Activated CD8-positive, alpha-beta T cell treated with anti-CD3 and anti-CD28 coated beads for 36 hours (primary cell): ENCODE measurements around the gene TTC29. TPM values are rescaled to one million over a fixed set of nuclear protein-coding genes. Genes with fewer than 3 reads are reported as not detected.

Experiments used
- ATAC-seq: fragments of 200-7000 bp; cut with Tn5 transposase; one replicate; pipeline ENCODE4 v1.10.0; 2021; ENCODE audit warnings: mild to moderate bottlenecking, moderate library complexity
- CTCF ChIA-PET: fragments of 350-600 bp; sonication (Branson Sonifier 250); formaldehyde crosslinking; loops from one replicate; lab custom pipeline; 2021; ENCODE audit warnings: antibody characterized with exemption; lab: Charles Lee
- POLR2A ChIA-PET: fragments of 350-600 bp; sonication (Branson Sonifier 250); formaldehyde crosslinking; loops from one replicate; lab custom pipeline; 2021; ENCODE audit warnings: antibody characterized with exemption; lab: Charles Lee
- DNase-seq: peaks from one replicate; pipeline ENCODE4 v3.0.0-alpha.2; 2020
- H3K27ac Mint-ChIP-seq: one replicate; pipeline ENCODE4 v1.8.0; 2021; ENCODE audit warnings: mild to moderate bottlenecking, mixed read lengths
- H3K27me3 Mint-ChIP-seq: one replicate; pipeline ENCODE4 v1.8.0; 2021; ENCODE audit warnings: mixed read lengths
- H3K36me3 Mint-ChIP-seq: one replicate; pipeline ENCODE4 v1.8.0; 2021; ENCODE audit warnings: low read depth, mixed read lengths
- H3K4me1 Mint-ChIP-seq: one replicate; pipeline ENCODE4 v1.8.0; 2021; ENCODE audit warnings: low read depth, mixed read lengths
- H3K4me3 Mint-ChIP-seq: one replicate; pipeline ENCODE4 v1.8.0; 2021; ENCODE audit warnings: mild to moderate bottlenecking, moderate library complexity, mixed read lengths
- H3K9me3 Mint-ChIP-seq: one replicate; pipeline ENCODE4 v1.8.0; 2021; ENCODE audit warnings: mixed read lengths
- CTCF ChIP-seq: fragments of 200-600 bp; IDR thresholded peaks from one replicate; pipeline ENCODE4 v1.8.0; 2022; ENCODE audit warnings: antibody characterized with exemption, mild to moderate bottlenecking
- intact Hi-C: fragments of 100-400 bp; cut with micrococcal nuclease; formaldehyde crosslinking; loops from one replicate; pipeline ENCODE4 v1.10.0; 2022
- total RNA-seq, 2 experiments: library from RNA; stranded (reverse); gene quantifications; one replicate each; pipeline ENCODE4 v1.2.3, GENCODE V29; 2021

Gene TTC29
- total RNA-seq, 2 experiments from 2014 or later: not detected

GRCh38 chr4:146795711-146796110 lies 150.0 kb downstream of the TTC29 start:
- DNase-seq (no peak), ATAC-seq (no peak)
- H3K27ac Mint-ChIP-seq: no peak overlapping the region
- intact Hi-C loops: no loop called here
- ChIA-PET POLR2A (no interaction called here), CTCF (no interaction called here)
- H3K4me3 Mint-ChIP-seq: no peak overlapping the region
- TF ChIP-seq CTCF: no peak
- H3K9me3 Mint-ChIP-seq: no peaks in the 10 kb centered on the region
- H3K4me1 Mint-ChIP-seq: no peaks in the 10 kb centered on the region
- peaks cover 3% of the 10 kb centered on the region for H3K27me3 Mint-ChIP-seq
- no peaks in the 10 kb centered on the region for H3K36me3 Mint-ChIP-seq

- peaks cover 2% of the 10 kb centered on the region for H3K27me3 Mint-ChIP-seq
Measured at GRCh38 chr4:146793727-146794126, 151.9 kb downstream of the TTC29 start.

GRCh38 chr4:146791439-146791838 lies 154.2 kb downstream of the TTC29 start:
- H3K27me3 Mint-ChIP-seq: peaks cover 2% of the 10 kb centered on the region
- no peaks in the 10 kb centered on the region for H3K4me1 Mint-ChIP-seq
- ATAC-seq (no peak), DNase-seq (no peak)
- CTCF ChIA-PET: no interaction called here
- intact Hi-C loops: no loop called here
- H3K9me3 Mint-ChIP-seq: no peaks in the 10 kb centered on the region
- TF ChIP-seq CTCF: no peak
- POLR2A ChIA-PET: no interaction called here
- no peak overlapping the region for H3K27ac Mint-ChIP-seq
- H3K4me3 Mint-ChIP-seq: no peak overlapping the region
- no peaks in the 10 kb centered on the region for H3K36me3 Mint-ChIP-seq

More at GRCh38 chr4:146793727-146794126, 151.9 kb downstream of the TTC29 start:
- ATAC-seq (no peak), DNase-seq (no peak)
- intact Hi-C loops: no loop called here
- TF ChIP-seq CTCF: no peak
- H3K4me3 Mint-ChIP-seq: no peak overlapping the region
- H3K27ac Mint-ChIP-seq: no peak overlapping the region
- ChIA-PET POLR2A (interaction anchor here (0.5 kb wide), 1 partner anchor 703 kb away, joined by 4 read pairs; no protein-coding TSS in a partner anchor), CTCF (no interaction called here)
- H3K4me1 Mint-ChIP-seq: no peaks in the 10 kb centered on the region
- H3K9me3 Mint-ChIP-seq: no peaks in the 10 kb centered on the region
- no peaks in the 10 kb centered on the region for H3K36me3 Mint-ChIP-seq

DNA sequence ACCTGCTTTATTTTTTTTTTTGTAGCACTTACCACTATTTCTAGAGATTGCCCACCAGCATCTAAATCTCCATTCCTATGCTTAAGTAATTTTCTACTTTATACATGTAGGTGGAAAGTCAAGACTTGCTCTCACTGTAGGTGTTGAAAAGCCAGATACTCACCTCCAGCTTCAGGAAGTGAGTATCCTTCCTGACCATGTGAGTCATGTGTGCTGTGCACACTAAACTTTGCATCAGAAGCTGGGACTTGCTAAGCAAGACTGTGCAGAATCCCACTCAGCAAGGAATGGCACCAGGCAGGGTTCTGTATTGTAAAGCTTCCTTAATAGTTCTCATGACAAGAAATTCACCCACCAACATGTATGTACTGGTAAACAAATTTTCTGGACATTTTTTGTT lies 155.1 kb downstream of the TTC29 start:
- ATAC-seq (no peak), DNase-seq (no peak)
- ChIA-PET POLR2A (no interaction called here), CTCF (no interaction called here)
- H3K4me1 Mint-ChIP-seq: no peaks in the 10 kb centered on the region
- H3K4me3 Mint-ChIP-seq: no peak overlapping the region
- no peaks in the 10 kb centered on the region for H3K9me3 Mint-ChIP-seq
- intact Hi-C loops: no loop called here
- peaks cover 2% of the 10 kb centered on the region for H3K27me3 Mint-ChIP-seq
- no peak overlapping the region for H3K27ac Mint-ChIP-seq
- no peaks in the 10 kb centered on the region for H3K36me3 Mint-ChIP-seq
- TF ChIP-seq CTCF: no peak

- ChIA-PET CTCF (no interaction called here), POLR2A (no interaction called here)
- DNase-seq (no peak), ATAC-seq (no peak)
- intact Hi-C loops: no loop called here
- Mint-ChIP-seq H3K4me1 (no peaks in the 10 kb centered on the region), H3K9me3 (no peaks in the 10 kb centered on the region), H3K36me3 (no peaks in the 10 kb centered on the region), H3K27ac (no peak overlapping the region), H3K4me3 (no peak overlapping the region), H3K27me3 (peaks cover 2% of the 10 kb centered on the region)
- TF ChIP-seq CTCF: no peak
Measured at GRCh38 chr4:146787731-146788130, 157.9 kb downstream of the TTC29 start.
